Limb (tissue), 2 donors: ENCODE data around the gene DTYMK.
A peak's percentile ranks its signal among the peaks of the same experiment; 100 is the strongest.
"Not testable (repeated sequence)": the region's sequence is repeated elsewhere in the genome, so short reads cannot be mapped to it uniquely, and the experiment has no call there.

ENCODE experiments used
- DNase-seq, 2 donors: peaks; one replicate each; pipeline ENCODE4 v3.0.0-alpha.2; 2016; ENCODE audit errors: extremely low spot score in 2 of 2

The DTYMK gene

GRCh38 chr2:241672243-241673188 lies 14.1 kb downstream of the DTYMK start:
- no peak for DNase-seq

- no peak for DNase-seq
Measured at GRCh38 chr2:241671457-241672240, 15.0 kb downstream of the DTYMK start.

GRCh38 chr2:241670333-241671110 lies 16.1 kb downstream of the DTYMK start:
- DNase-seq, result no peak

GRCh38 chr2:241668839-241669238 lies 17.8 kb downstream of the DTYMK start:
- DNase-seq, result no peak

- no peak for DNase-seq
Measured at GRCh38 chr2:241668354-241668753, 18.3 kb downstream of the DTYMK start.

GRCh38 chr2:241666627-241667400 lies 19.8 kb downstream of the DTYMK start:
- DNase-seq, result peak in 1 of 2 donors; percentile 56

GRCh38 chr2:241665731-241666440 lies 20.7 kb downstream of the DTYMK start:
- no peak for DNase-seq

- DNase-seq, result not testable (repeated sequence)
Measured at GRCh38 chr2:241662731-241663130, 23.9 kb downstream of the DTYMK start.

- DNase-seq, result no peak
Measured at GRCh38 chr2:241660593-241661213, 25.9 kb downstream of the DTYMK start.

GRCh38 chr2:241659150-241659739 lies 27.4 kb downstream of the DTYMK start:
- peak; percentile 61 to 78 for DNase-seq

- no peak for DNase-seq
Measured at GRCh38 chr2:241658296-241658695, 28.3 kb downstream of the DTYMK start.

- no peak for DNase-seq
Measured at GRCh38 chr2:241657786-241658254, 28.8 kb downstream of the DTYMK start.

GRCh38 chr2:241656190-241656741 lies 30.3 kb downstream of the DTYMK start:
- no peak for DNase-seq

GRCh38 chr2:241655516-241656189 lies 31.0 kb downstream of the DTYMK start:
- no peak for DNase-seq

GRCh38 chr2:241654551-241654950 lies 32.1 kb downstream of the DTYMK start:
- DNase-seq, result no peak

- DNase-seq, result no peak
Measured at GRCh38 chr2:241653210-241653750, 33.3 kb downstream of the DTYMK start.

- no peak for DNase-seq
Measured at GRCh38 chr2:241652722-241653121, 33.9 kb downstream of the DTYMK start.

GRCh38 chr2:241652142-241652541 lies 34.5 kb downstream of the DTYMK start:
- no peak for DNase-seq
